Measurements from ENCODE around the gene EIF4G1.

The EIF4G1 gene

DNA sequence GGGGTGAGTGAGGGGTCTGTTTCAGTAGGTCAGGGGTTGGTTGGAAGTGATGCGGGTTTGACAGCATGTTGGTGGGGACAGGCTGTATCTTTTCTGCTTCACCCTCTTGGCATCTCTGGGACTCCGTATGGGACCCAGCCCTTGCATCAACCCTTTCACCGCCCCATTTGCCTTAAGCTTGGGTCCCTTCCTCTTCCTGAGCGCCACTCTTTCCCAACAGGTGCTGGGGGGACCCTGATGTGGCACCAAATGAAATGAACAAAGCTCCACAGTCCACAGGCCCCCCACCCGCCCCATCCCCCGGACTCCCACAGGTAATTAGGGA is 1.1 kb downstream of the EIF4G1 start:
- H3K27me3 ChIP-seq (ENCODE audit: control insufficient read depth in 3 of 3, insufficient read depth in 3 of 3, low read depth in 1 of 3, low read length in 3 of 3) = no peaks in the 10 kb centered on the region
- no peak for DNase-seq (ENCODE audit: low spot score)
- no CpG with 5 or more reads among the region's 6 CpGs for WGBS, 2 donors (ENCODE audit: extremely low coverage in 2 of 2, insufficient read length in 2 of 2, insufficient replicate concordance in 1 of 2)
- H4K91ac ChIP-seq (ENCODE audit: low read depth, low read length, poor library complexity) = no peak overlapping the region
- no peak overlapping the region for H3K4ac ChIP-seq (ENCODE audit: low read length)
- H3K9me3 ChIP-seq (replicated peaks in 1 of 2; ENCODE audit: control insufficient read depth in 2 of 2, insufficient read depth in 1 of 2, low read depth in 1 of 2, low read length in 2 of 2) = no peaks in the 10 kb centered on the region
- peak overlapping the region; percentile 66 for H2BK5ac ChIP-seq (ENCODE audit: low read length)
- H3K14ac ChIP-seq (ENCODE audit: low read length) = no peak overlapping the region
- peak overlapping the region; percentile 92 for H3K9ac ChIP-seq (ENCODE audit: low read depth, low read length, poor library complexity)
- H2AK5ac ChIP-seq (ENCODE audit: low read depth, low read length) = no peak overlapping the region
- H3K4me3 ChIP-seq (ENCODE audit: low read length in 2 of 2) = peak overlapping the region; percentile 78 to 98
- peak overlapping the region; percentile 89 for H3K23ac ChIP-seq (ENCODE audit: low read depth, low read length, poor library complexity)
- peak overlapping the region; percentile 90 for H3K18ac ChIP-seq (ENCODE audit: low read length)
- no peak overlapping the region for H2AFZ ChIP-seq (ENCODE audit: low read length)
- H2BK12ac ChIP-seq (ENCODE audit: low read length) = no peak overlapping the region
- peaks cover 7% of the 10 kb centered on the region for H3K79me1 ChIP-seq (ENCODE audit: low read depth, low read length)
- H2BK15ac ChIP-seq (ENCODE audit: low read length) = no peak overlapping the region
- H3K27ac ChIP-seq (replicated peaks; ENCODE audit: low read length) = peak overlapping the region; percentile 22
- peaks cover 20 to 52% of the 10 kb centered on the region in 2 donors for H3K36me3 ChIP-seq (replicated peaks in 1 of 2; ENCODE audit: control insufficient read depth in 2 of 2, insufficient read depth in 2 of 2, low read length in 2 of 2)
- peak overlapping the region; percentile 91 for H3K4me2 ChIP-seq (ENCODE audit: insufficient read depth, low read length, poor library complexity, severe bottlenecking)
- H2BK120ac ChIP-seq (ENCODE audit: low read depth, low read length) = no peak overlapping the region
- H3K4me1 ChIP-seq (ENCODE audit: control insufficient read depth in 2 of 2, insufficient read depth in 1 of 2, low read depth in 1 of 2, low read length in 2 of 2) = peaks cover 7 to 15% of the 10 kb centered on the region in 2 donors
- no peak overlapping the region for H4K8ac ChIP-seq (ENCODE audit: low read depth, low read length)

- H3K18ac ChIP-seq (ENCODE audit: low read length) = no peak overlapping the region
- no peak overlapping the region for H4K8ac ChIP-seq (ENCODE audit: low read depth, low read length)
- no CpG with 5 or more reads among the region's 16 CpGs for WGBS, 2 donors (ENCODE audit: extremely low coverage in 2 of 2, insufficient read length in 2 of 2, insufficient replicate concordance in 1 of 2)
- H3K4me2 ChIP-seq (ENCODE audit: insufficient read depth, low read length, poor library complexity, severe bottlenecking) = peak overlapping the region; percentile 91
- H3K27me3 ChIP-seq (ENCODE audit: control insufficient read depth in 3 of 3, insufficient read depth in 3 of 3, low read depth in 1 of 3, low read length in 3 of 3) = no peaks in the 10 kb centered on the region
- H2BK12ac ChIP-seq (ENCODE audit: low read length) = no peak overlapping the region
- H3K4me1 ChIP-seq (ENCODE audit: control insufficient read depth in 2 of 2, insufficient read depth in 1 of 2, low read depth in 1 of 2, low read length in 2 of 2) = peaks cover 7 to 15% of the 10 kb centered on the region in 2 donors
- H3K36me3 ChIP-seq (replicated peaks in 1 of 2; ENCODE audit: control insufficient read depth in 2 of 2, insufficient read depth in 2 of 2, low read length in 2 of 2) = peaks cover 26 to 58% of the 10 kb centered on the region in 2 donors
- H2BK15ac ChIP-seq (ENCODE audit: low read length) = no peak overlapping the region
- no peak overlapping the region for H3K27ac ChIP-seq (replicated peaks; ENCODE audit: low read length)
- no peak overlapping the region for H3K9ac ChIP-seq (ENCODE audit: low read depth, low read length, poor library complexity)
- no peak overlapping the region for H4K91ac ChIP-seq (ENCODE audit: low read depth, low read length, poor library complexity)
- peaks cover 7% of the 10 kb centered on the region for H3K79me1 ChIP-seq (ENCODE audit: low read depth, low read length)
- H2BK5ac ChIP-seq (ENCODE audit: low read length) = no peak overlapping the region
- no peaks in the 10 kb centered on the region for H3K9me3 ChIP-seq (replicated peaks in 1 of 2; ENCODE audit: control insufficient read depth in 2 of 2, insufficient read depth in 1 of 2, low read depth in 1 of 2, low read length in 2 of 2)
- no peak overlapping the region for H3K14ac ChIP-seq (ENCODE audit: low read length)
- peak overlapping the region; percentile 59 to 78 for H3K4me3 ChIP-seq (ENCODE audit: low read length in 2 of 2)
- H3K23ac ChIP-seq (ENCODE audit: low read depth, low read length, poor library complexity) = no peak overlapping the region
- H2BK120ac ChIP-seq (ENCODE audit: low read depth, low read length) = no peak overlapping the region
- no peak overlapping the region for H2AFZ ChIP-seq (ENCODE audit: low read length)
- no peak overlapping the region for H2AK5ac ChIP-seq (ENCODE audit: low read depth, low read length)
- DNase-seq (ENCODE audit: low spot score) = no peak
- no peak overlapping the region for H3K4ac ChIP-seq (ENCODE audit: low read length)
Observed at GRCh38 chr3:184315871-184316661, 1.7 kb downstream of the EIF4G1 start.

- H3K4me1 ChIP-seq (ENCODE audit: control insufficient read depth in 2 of 2, insufficient read depth in 1 of 2, low read depth in 1 of 2, low read length in 2 of 2) = peaks cover 7 to 15% of the 10 kb centered on the region in 2 donors
- H3K27ac ChIP-seq (replicated peaks; ENCODE audit: low read length) = no peak overlapping the region
- no peak overlapping the region for H2AFZ ChIP-seq (ENCODE audit: low read length)
- H2BK5ac ChIP-seq (ENCODE audit: low read length) = no peak overlapping the region
- peaks cover 7% of the 10 kb centered on the region for H3K79me1 ChIP-seq (ENCODE audit: low read depth, low read length)
- peaks cover 33 to 65% of the 10 kb centered on the region in 2 donors for H3K36me3 ChIP-seq (replicated peaks in 1 of 2; ENCODE audit: control insufficient read depth in 2 of 2, insufficient read depth in 2 of 2, low read length in 2 of 2)
- no peak overlapping the region for H3K18ac ChIP-seq (ENCODE audit: low read length)
- H3K4me2 ChIP-seq (ENCODE audit: insufficient read depth, low read length, poor library complexity, severe bottlenecking) = no peak overlapping the region
- H3K9me3 ChIP-seq (replicated peaks in 1 of 2; ENCODE audit: control insufficient read depth in 2 of 2, insufficient read depth in 1 of 2, low read depth in 1 of 2, low read length in 2 of 2) = no peaks in the 10 kb centered on the region
- no peak for DNase-seq (ENCODE audit: low spot score)
- no peak overlapping the region for H2BK15ac ChIP-seq (ENCODE audit: low read length)
- no peak overlapping the region for H4K8ac ChIP-seq (ENCODE audit: low read depth, low read length)
- H3K23ac ChIP-seq (ENCODE audit: low read depth, low read length, poor library complexity) = no peak overlapping the region
- no peak overlapping the region for H4K91ac ChIP-seq (ENCODE audit: low read depth, low read length, poor library complexity)
- no peak overlapping the region for H3K14ac ChIP-seq (ENCODE audit: low read length)
- H2AK5ac ChIP-seq (ENCODE audit: low read depth, low read length) = no peak overlapping the region
- no peak overlapping the region for H3K4ac ChIP-seq (ENCODE audit: low read length)
- whole genome bisulfite sequencing, 2 donors (ENCODE audit: extremely low coverage in 2 of 2, insufficient read length in 2 of 2, insufficient replicate concordance in 1 of 2) = no CpG with 5 or more reads among the region's 7 CpGs
- peak overlapping the region in 1 of 2 donors; percentile 78 for H3K4me3 ChIP-seq (ENCODE audit: low read length in 2 of 2)
- no peak overlapping the region for H3K9ac ChIP-seq (ENCODE audit: low read depth, low read length, poor library complexity)
- no peak overlapping the region for H2BK120ac ChIP-seq (ENCODE audit: low read depth, low read length)
- H3K27me3 ChIP-seq (ENCODE audit: control insufficient read depth in 3 of 3, insufficient read depth in 3 of 3, low read depth in 1 of 3, low read length in 3 of 3) = no peaks in the 10 kb centered on the region
- no peak overlapping the region for H2BK12ac ChIP-seq (ENCODE audit: low read length)
Observed at GRCh38 chr3:184316792-184317191, 2.4 kb downstream of the EIF4G1 start.

GRCh38 chr3:184317201-184317600 is 2.8 kb downstream of the EIF4G1 start:
- Histone ChIP-seq H2BK120ac (ENCODE audit: low read depth, low read length) (no peak overlapping the region), H3K4me1 (ENCODE audit: control insufficient read depth in 2 of 2, insufficient read depth in 1 of 2, low read depth in 1 of 2, low read length in 2 of 2) (peaks cover 7 to 15% of the 10 kb centered on the region in 2 donors), H3K27ac (replicated peaks; ENCODE audit: low read length) (no peak overlapping the region), H3K4me2 (ENCODE audit: insufficient read depth, low read length, poor library complexity, severe bottlenecking) (no peak overlapping the region), H3K27me3 (ENCODE audit: control insufficient read depth in 3 of 3, insufficient read depth in 3 of 3, low read depth in 1 of 3, low read length in 3 of 3) (no peaks in the 10 kb centered on the region), H3K14ac (ENCODE audit: low read length) (no peak overlapping the region), H4K91ac (ENCODE audit: low read depth, low read length, poor library complexity) (no peak overlapping the region), H2AK5ac (ENCODE audit: low read depth, low read length) (no peak overlapping the region), H3K36me3 (replicated peaks in 1 of 2; ENCODE audit: control insufficient read depth in 2 of 2, insufficient read depth in 2 of 2, low read length in 2 of 2) (peaks cover 36 to 69% of the 10 kb centered on the region in 2 donors), H3K23ac (ENCODE audit: low read depth, low read length, poor library complexity) (no peak overlapping the region), H3K9ac (ENCODE audit: low read depth, low read length, poor library complexity) (no peak overlapping the region), H2AFZ (ENCODE audit: low read length) (no peak overlapping the region), H2BK15ac (ENCODE audit: low read length) (no peak overlapping the region), H3K4ac (ENCODE audit: low read length) (no peak overlapping the region), H3K79me1 (ENCODE audit: low read depth, low read length) (peaks cover 7% of the 10 kb centered on the region), H2BK5ac (ENCODE audit: low read length) (no peak overlapping the region), H3K9me3 (replicated peaks in 1 of 2; ENCODE audit: control insufficient read depth in 2 of 2, insufficient read depth in 1 of 2, low read depth in 1 of 2, low read length in 2 of 2) (no peaks in the 10 kb centered on the region), H2BK12ac (ENCODE audit: low read length) (no peak overlapping the region), H3K18ac (ENCODE audit: low read length) (no peak overlapping the region), H4K8ac (ENCODE audit: low read depth, low read length) (no peak overlapping the region), H3K4me3 (ENCODE audit: low read length in 2 of 2) (no peak overlapping the region)
- no CpG with 5 or more reads among the region's 5 CpGs for WGBS, 2 donors (ENCODE audit: extremely low coverage in 2 of 2, insufficient read length in 2 of 2, insufficient replicate concordance in 1 of 2)
- DNase-seq (ENCODE audit: low spot score) = no peak
